Activated CD8-positive, alpha-beta memory T cell treated with anti-CD3 and anti-CD28 coated beads, Interleukin-2, amount 50 U/mL, for 4 hours (primary cell): ENCODE measurements around the gene OGFOD3.
A peak's percentile ranks its signal among the peaks of the same experiment; 100 is the strongest.
"Not testable (repeated sequence)": the region's sequence is repeated elsewhere in the genome, so short reads cannot be mapped to it uniquely, and the experiment has no call there.

Experiments
- DNase-seq: peaks from one replicate; pipeline ENCODE4 v3.0.0-alpha.2; 2020

The OGFOD3 gene

DNA sequence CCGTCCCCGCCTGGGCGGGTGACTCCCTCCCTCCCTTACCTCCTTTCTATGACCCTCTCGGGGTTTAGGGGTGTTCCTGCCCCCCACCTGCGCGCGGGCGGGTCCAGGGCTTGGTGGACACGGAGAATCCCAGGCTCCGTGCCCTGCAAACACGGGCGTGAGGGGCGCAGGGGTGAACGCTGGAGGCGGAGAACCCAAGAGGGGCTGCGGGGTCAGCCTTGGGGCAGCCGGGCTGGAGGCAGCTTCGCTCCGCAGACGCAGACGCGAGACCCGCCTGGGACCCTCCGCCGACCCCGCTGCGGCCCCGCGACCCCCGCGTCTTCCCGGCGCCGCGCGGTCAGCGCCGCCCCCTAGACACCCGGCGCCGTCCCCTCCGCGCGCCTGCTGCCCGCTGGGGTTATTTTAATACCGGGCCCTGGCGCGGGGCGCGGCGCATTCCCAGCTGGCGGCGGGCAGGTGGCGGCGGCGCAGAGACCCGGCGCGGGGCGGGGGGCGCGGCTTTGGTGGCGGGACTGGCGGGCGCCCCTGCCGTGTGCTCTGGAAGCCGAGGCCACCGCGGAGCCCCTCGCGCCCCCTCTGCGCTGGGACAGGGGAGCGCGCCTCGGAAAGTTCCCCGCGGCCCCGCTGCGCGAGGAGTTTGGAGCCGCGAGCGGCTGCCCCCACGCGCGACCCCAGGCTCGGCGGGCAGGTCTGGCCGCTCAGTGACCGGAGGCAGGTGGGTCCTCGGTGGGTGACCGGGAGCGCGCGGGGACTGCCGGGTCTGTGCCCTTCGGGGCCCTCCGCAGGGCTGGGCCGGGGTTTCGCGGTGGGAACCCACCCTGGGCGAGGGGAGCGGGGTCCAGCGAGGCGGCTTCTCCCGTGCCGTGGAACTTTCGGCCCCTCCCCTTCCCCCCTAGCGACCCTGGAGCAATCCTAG lies 46.8 kb downstream of the OGFOD3 start, which contains the start of gene UTS2R:
Gene UTS2R, plus strand, starts transcription at position 433 of the 916 bp plus-strand sequence. CDS start 2,560 bp downstream, outside the sequence.
- no peak for DNase-seq

DNA sequence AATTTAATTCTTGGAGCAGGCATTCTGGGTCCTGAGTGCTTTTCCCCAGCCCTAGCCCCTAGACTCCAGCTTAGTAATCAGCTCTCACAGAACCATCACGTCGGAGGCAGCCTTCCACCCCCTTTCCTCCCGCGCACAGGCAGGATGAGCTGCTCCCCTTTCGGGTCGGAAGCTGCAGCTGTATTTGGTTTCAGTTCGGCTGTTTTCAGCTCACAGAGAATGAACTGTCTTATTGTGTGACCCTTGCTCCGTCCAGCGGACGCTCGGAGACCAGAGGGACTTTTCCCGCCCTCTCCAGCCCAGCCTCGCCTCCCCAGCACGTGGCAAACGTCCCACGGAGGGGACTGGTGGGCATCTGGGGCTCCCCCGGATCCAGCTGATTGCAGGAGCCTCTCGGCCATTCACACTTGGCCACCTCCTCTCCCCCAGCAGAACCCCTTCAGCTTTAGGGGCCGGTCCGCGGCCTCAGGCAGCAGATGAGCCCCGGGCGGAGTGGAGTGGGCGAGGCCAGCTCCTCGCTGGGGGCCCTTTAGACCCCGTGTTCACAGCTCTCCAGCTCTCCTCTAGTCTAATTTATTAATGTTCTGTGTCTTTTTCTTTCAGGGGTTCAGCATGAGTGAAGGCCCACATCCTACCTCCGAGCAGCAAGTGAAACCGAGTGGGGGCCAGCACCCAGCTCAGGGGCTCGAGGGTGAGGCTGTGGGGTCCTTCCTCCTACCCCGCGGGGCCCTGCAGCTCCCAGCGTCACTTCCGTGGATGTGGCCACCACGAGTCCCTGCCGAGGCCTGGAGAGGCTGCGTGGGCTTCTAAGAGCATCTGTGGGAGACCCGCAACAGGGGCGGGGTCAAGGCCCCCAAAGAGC lies 47.7 kb downstream of the OGFOD3 start:
- no peak for DNase-seq

DNA sequence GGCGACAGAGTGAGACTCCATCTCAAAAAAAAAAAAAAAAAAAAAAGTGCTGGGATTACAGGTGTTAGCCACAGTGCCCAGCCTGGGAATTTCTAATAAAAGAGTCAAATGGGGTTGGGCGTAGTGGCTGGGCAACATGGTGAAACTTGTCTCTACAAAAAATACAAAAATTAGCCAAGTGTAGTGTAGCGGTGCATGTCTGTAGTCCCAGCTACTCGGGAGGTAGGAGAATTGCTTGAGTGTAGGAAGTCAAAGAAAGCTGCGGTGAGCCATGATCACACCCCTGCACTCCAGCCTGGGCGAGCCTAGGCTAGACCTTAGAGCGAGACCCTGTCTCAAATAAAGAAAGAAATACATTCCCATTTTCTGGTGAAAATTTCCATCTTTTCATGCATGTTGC lies 49.2 kb downstream of the OGFOD3 start:
- no peak for DNase-seq

DNA sequence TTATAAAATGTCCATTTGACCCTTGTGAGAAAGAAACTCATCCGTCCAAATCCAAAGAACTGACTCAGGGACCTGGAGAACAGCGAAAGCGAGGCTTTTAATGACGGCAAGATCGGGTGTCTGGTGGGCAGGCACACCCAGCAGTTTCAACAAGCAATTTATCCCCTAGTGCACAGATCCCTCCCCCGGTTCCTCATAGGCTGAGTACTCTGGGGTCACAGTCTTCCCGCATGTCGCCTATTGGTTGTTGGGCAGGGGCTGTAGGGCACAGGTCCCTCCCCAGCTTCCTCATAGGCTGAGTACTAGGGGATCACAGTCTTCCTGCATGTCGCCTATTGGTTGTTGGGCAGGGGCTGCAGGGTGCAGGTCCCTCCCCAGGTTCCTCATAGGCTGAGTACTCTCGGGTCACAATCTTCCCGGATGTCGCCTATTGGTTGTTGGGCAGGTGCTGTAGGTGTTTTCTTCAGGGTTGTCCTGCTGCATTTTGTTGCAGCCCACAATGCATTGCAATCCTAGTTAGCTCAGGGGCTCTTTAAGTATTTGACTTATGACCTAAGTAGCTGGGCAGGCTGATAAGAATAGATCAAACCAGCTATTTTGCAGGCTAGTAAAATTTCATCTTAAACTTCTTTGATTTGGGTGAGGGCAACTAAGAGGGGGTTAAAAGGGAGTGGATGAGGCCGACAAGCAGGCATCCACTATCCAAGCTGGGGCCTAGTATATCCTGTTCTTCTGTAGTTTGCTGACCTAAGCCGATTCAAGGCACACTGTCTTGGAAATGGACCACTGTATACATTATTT lies 50.5 kb downstream of the OGFOD3 start:
- DNase-seq, result no peak

DNA sequence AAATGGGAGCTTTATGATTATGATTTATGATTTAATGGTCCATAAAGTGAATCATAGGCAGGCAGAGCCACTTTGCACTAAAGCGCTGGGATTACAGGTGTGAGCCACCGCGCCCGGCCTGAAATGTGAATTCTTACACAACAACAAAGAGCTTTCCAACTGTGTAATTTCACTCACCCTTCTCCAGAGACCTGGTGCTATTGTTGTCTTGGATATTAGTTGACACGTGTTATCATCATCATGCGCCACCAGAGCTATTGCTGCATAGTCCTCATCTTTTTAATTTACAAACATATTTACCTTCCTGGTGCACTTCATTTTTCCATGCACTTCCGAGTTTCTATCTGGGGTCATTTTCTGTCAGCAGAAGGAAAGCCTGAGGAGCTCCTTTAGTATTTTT lies 51.6 kb downstream of the OGFOD3 start:
- DNase-seq, result no peak

DNA sequence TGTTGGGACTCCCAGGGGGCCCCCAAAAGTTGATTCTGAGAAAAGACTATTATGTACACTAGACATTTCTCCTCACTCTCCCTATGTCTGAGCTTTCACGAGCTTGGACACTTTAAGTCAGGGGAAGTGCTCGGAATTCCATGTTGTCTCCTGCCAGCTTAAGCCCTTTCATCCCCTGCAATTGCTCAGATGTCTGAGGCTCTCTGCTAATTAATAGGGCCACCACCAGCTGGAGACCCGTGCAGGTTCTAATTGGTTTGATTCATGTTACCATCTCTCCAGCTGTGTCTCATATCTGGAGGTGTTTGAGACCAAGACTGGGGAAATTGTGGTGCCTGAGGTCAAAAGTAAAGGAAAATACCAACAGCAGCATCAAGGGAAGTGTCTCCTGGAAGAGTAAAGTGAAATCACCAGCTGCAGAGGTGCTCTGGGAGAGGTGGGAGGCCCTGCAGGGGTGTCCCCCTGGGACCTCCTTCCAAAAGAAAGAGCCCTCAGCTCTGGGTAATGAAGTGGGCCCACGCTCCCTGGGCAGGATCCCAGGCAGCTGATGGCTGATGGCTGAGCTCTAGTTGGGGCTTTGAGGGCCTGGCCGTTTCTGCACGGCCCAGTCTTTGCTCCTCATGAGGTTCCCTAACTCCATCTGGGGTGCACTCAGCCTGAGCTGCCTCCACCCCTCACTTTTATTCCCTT lies 52.6 kb downstream of the OGFOD3 start:
- no peak for DNase-seq

DNA sequence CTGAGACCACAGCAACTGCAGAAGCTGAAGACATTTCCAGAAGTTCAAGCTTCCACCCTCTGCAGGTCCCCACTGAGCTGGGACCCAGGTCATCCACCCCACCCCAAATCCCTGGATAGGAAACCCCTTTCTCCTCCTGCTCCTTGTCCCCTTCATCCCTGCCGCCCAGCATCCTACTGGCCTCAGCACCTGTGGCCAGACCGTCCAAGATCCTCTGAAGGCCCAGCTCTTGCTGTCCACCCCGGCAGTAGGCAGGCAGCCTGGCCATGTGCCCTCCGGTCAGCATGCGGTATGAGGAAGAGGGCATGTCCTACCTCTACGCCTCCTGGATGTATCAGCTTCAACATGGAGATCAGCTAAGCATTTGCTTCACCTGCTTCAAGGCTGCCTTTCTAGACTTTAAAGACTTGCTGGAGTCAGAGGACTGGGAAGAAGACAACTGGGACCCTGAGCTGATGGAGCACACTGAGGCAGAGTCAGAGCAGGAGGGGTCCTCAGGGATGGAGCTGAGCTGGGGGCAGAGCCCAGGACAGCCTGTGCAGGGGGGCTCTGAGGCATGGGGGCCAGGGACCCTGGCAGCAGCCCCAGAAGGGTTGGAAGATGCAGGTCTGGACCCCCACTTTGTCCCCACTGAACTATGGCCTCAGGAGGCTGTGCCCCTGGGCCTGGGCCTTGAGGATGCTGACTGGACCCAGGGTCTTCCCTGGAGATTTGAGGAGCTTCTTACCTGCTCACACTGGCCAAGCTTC lies 56.3 kb downstream of the OGFOD3 start:
- no peak for DNase-seq

DNA sequence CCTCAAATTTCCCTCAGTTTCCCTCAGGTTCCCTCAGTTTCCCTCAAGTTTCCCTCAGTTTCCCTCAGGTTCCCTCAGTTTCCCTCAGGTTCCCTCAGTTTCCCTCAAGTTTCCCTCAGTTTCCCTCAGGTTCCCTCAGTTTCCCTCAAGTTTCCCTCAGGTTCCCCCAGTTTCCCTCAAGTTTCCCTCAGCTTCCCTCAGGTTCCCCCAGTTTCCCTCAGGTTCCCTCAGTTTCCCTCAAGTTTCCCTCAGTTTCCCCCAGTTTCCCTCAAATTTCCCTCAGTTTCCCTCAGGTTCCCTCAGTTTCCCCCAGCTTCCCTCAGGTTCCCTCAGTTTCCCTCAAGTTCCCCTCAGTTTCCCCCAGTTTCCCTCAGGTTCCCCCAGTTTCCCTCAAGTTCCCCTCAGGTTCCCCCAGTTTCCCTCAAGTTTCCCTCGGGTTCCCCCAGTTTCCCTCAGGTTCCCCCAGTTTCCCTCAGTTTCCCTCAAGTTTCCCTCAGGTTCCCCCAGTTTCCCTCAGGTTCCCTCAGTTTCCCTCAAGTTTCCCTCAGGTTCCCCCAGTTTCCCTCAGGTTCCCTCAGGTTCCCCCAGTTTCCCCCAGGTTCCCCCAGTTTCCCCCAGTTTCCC lies 58.8 kb downstream of the OGFOD3 start:
- not testable (repeated sequence) for DNase-seq

DNA sequence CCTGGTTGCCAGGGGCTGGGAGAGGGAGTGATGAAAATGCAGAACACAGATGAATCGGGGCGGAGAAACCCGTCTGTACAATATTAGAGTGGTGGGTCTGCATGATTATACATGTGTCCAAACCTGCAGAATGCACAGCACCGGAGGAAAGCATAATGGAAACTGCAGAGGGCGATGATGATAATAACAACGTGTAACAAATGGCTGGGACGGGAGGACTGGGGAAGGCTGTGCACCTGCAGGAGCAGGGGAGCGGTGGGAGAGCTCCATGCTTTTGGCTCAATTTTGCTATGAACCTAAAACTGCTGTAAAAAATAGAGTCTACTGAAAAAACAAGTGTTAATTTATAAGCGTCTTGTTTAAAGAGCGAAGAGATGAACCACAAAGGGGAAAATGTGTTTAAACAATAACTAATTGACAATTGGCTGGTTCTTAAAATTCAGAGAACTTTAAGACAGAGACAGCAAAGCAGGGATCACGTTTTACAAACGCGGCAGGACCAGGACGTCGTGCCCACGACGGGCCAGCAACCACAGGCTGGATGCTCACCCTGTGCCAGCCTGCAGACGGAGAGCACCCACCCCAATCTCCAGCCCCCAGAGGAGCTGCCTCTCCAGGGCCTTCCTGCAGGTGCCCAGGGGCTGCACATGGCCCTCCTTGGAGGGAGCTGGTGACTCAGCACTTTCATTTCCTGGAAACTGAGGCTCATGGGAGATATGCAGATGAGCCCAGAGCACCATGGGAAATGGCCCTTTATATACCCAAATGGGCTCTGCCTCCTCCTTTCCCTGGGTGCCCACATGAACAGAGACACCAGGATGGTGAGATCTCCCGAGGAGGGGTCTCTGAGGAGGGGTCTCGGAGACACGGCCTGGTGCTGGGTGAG lies 59.7 kb downstream of the OGFOD3 start, which contains the start of gene TEX19:
Gene TEX19, plus strand, starts transcription at position 783 of the 886 bp plus-strand sequence. CDS start 2,904 bp downstream, outside the sequence.
- no peak for DNase-seq

DNA sequence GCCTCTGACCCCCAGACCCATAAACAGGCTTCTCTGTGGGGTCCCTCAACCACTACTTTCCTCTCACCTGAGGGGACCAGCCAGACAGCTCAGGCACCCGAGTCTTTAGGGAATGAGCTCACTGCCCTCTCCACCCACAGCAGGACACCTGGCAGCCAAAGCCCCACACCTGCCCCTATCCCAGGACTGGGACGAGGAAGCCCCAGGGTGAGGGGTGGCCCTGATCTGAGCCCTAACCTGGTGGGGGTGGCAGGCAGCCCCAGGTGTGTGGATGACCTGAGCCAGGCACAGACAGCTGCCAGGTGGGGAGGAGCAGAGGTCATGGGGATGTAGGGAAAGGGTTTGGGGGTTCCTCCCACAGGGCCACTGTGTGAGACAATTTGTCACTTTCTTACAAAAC lies 61.0 kb downstream of the OGFOD3 start:
- no peak for DNase-seq

DNA sequence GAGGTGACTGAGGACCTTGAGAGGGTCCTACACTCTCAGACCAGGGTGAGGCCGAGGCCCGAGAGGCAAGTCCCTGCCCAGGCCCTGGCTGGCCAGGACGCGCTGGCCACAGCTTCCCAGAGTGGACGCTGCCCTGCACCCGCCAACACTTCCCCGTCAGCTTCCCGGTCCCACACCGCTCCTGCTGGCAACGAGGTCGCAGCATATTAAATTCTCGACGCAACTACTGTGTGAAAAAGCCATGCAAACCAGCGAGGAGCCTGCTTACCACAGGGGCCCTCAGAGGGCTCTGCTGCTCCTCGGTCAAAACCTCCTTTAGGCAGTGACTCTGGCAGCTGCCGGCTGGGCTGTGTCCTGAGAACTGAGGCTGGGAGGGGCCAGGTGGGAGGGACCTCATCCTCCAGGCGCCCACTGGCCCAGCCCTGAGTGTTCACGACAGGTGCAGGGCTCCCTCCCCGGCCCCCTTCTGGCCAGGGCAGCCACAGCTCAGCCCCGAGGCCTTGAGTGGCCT lies 61.5 kb downstream of the OGFOD3 start:
- DNase-seq, result no peak

DNA sequence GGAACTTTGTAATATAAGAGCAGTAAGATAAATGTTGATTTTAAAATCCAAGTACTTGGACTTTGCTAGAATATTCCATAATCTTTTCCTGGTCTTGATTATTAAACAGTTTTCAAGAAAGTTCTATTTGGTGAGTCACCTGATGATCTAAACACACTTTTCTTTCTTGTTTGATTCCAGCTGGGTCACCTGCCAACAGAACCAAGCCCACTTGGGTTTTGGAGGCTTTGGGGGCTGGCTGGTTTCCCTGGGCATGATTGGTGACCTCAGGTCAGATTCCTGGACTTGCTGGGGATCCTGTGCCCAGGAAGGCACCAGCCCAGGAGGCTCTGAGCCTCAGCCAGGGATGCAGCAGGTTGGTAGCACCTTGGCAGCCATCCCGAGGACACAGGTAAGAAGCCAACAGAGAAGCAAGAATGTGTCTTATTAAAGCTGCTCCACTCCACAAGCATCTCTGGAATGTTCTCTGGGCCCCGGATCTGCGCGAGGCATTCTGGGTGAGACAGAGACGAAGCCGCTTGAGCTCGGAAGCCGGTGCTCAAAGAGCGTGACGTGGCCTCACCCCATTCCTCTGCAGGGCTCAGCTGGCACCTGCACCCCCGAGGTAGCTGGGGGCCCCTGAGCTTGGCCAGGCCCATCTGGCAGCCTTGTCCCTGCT lies 62.5 kb downstream of the OGFOD3 start:
- no peak for DNase-seq

DNA sequence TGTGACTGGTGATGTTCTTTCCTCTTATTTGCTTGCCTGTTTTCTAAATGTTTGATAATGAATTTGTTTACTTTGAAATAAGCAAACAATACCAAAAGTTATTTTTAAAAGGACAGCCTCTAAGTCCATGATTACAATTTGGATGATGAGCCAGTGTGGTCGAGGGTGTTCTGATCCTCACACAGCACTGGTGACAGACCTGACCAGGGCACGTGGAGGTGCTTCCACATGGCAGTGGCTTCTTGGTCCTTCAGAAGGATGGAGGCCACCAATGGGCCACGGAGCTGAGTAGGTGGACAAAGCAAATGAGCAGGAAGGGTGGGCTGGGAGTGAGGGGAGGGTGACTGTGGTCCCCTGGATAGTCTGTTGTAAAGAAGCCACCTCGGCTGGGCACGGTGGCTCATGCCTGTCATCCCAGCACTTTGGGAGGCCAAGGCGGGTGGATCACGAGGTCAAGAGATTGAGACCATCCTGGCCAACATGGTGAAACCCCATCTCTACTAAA lies 63.5 kb downstream of the OGFOD3 start:
- DNase-seq, result no peak

DNA sequence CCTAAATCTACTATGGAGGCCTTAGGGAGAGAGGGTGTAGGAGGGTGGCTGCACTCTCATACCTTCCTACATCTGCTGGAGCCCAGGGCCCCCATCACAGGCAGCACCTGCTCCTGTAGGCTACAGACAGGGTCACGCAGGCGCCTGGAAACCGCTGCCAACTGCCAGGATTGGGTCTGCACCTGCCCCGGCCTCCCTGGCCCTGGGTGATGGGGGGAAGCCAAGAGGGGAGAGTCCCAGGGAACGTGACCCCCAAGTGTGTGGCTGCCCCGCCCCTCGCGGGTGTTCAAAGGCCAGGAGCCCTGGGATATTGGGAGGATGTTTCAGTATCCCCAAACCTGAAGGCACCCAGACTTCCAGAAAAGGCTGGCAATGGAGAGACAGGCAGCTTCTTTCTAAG lies 64.9 kb downstream of the OGFOD3 start:
- no peak for DNase-seq

DNA sequence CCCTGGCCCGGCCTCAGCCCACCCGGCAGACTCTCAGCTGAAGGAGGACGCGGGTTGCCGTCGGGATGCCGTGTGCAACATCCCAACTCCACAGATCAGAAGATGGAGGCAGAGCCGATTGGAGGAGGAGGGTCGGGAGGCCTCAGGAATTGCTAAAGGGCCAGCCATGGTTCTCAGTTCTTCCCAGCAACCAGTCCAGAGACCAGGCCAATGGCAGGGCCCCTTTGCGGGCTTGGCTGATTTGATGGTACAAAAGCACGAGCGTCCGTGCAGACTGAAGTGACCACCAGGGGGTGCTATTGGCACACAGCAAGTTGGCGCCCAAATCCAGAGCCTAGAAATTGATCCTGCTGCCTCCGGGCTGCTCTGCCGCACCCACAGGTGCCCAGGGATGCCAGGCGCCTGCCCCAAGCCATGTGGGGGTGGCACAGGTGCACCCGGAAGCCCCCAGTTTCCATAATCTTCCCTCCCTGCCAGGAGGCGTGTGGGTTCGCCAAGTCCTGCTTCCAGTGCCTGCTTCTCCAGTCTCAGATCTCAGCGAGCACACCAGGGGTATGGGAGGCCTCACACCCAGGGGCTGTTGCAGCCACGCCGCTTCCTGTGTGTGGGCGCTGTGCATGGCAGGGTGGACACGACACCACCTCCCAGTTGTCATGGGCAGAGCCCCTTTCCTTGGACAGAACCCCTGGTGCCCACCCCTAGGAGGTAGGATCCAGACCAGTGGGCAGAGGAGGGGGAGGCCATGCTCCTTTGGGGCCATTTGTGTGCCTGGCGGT lies 66.5 kb downstream of the OGFOD3 start:
- peak; percentile 83 for DNase-seq

DNA sequence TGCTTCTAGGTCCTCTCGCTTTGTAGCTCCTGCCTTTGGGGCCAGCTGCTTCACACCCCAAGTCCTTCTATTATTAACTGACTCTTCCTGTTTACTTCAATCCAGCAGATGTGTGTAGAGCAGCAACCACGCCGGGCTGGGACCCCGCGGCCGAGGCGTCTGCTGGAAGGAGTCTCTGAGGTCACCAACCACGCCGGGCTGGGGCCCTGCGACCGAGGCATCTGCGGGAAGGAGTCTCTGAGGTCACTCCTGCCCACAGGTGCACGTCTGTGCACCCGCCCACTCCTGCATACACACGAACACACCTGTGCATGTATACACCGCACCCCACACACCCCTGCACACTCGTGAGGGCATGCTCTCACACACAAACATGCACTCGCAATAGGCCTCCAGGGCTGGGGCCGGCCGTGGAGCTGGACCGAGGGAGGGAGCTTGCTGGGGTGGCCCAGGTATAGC lies 67.1 kb downstream of the OGFOD3 start:
- no peak for DNase-seq

DNA sequence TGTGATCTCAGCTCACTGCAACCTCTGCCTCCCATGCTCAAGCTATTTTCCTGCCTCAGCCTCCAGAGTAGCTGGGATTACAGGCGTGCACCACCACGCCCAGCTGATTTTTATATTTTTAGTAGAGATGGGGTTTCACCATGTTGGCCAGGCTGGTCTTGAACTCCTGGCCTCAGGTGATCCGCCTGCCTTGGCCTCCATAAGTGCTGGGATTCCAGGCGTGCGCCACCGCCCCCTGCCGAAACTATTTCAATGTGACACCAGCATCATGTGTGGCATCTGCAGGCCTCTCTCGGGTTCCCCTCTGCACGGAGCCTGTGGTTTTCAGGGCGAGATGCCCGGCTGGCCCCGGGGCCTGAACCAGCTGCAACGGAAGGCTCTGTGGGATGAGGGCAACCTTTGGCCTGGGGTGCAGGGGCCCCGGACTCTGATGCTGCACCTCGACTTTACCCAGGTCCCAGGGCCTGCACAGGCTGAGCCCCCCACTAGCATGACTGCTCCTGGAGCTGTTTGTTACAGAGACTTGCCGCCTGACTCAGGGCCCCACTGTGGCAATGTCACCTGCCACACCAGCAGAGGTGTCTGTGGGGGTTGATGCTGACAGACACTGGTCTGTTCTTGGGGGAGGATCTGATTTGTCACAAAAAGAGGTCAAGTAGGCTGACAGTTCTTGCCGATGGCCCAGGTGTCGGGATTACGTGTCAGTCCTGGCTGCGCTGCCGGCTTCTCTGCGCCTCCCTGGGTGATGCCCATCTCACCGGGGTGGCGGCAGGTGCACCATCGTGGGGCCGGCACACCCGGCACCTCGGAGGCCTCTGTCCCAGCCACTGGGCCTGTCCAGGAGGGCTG lies 68.0 kb downstream of the OGFOD3 start:
- DNase-seq, result no peak
